ENCODE data around the gene ZNF728.
"Not testable (repeated sequence)": the region's sequence is repeated elsewhere in the genome, so short reads cannot be mapped to it uniquely, and the experiment has no call there.

ZNF728 gene

GRCh38 chr19:23002690-23003422 is at the start of gene ZNF728:
TSS of gene ZNF728 (minus strand) at chr19:23003176. CDS start at chr19:23003030, 146 bp downstream.
- no peak within 1 kb of the TSS for H3K27ac Mint-ChIP-seq
- no peak for DNase-seq
- H3K36me3 Mint-ChIP-seq: peaks cover 6 to 8% of the 10 kb centered on the region in 2 donors
- no peak for ATAC-seq (replicated peaks)
- H3K4me1 Mint-ChIP-seq: no peaks in the 10 kb centered on the region
- peak within 1 kb of the TSS in 1 of 2 donors; percentile 6 for H3K4me3 Mint-ChIP-seq
- H3K27me3 Mint-ChIP-seq: peaks cover 0 to 6% of the 10 kb centered on the region in 2 donors
- H3K9me3 Mint-ChIP-seq: peaks cover 20 to 23% of the 10 kb centered on the region in 2 donors

DNA sequence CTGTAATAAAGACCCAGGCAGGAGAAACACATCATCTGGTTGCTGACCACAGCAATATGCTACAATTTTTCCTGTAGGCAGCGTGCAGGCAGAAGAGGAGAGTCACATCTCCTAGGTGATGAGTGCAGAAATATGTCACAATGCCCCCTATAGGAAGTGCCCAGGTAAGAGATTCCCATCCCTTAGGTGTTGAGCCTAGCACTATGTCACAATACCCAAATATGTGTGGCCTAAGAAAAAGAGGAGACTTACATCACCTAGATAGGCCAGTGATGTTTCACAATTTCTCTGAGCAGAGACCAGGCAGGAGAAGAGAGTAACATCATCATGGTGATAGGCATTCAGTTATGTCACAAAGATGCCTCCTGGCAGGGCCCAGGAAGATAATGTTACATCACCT is 49.4 kb upstream of the ZNF728 start:
- H3K27me3 Mint-ChIP-seq: no peaks in the 10 kb centered on the region
- no peaks in the 10 kb centered on the region for H3K36me3 Mint-ChIP-seq
- DNase-seq: no peak
- H3K9me3 Mint-ChIP-seq: peaks cover 13 to 19% of the 10 kb centered on the region in 2 donors
- H3K4me3 Mint-ChIP-seq: no peak overlapping the region
- no peaks in the 10 kb centered on the region for H3K4me1 Mint-ChIP-seq
- ATAC-seq (replicated peaks): no peak
- no peak overlapping the region for H3K27ac Mint-ChIP-seq

GRCh38 chr19:23049256-23049655 is 46.3 kb upstream of the ZNF728 start:
- no peaks in the 10 kb centered on the region for H3K4me1 Mint-ChIP-seq
- no peak overlapping the region for H3K4me3 Mint-ChIP-seq
- DNase-seq (no peak), ATAC-seq (replicated peaks) (no peak)
- no peak overlapping the region for H3K27ac Mint-ChIP-seq
- H3K27me3 Mint-ChIP-seq: no peaks in the 10 kb centered on the region
- H3K9me3 Mint-ChIP-seq: peaks cover 13 to 14% of the 10 kb centered on the region in 2 donors
- no peaks in the 10 kb centered on the region for H3K36me3 Mint-ChIP-seq

DNA sequence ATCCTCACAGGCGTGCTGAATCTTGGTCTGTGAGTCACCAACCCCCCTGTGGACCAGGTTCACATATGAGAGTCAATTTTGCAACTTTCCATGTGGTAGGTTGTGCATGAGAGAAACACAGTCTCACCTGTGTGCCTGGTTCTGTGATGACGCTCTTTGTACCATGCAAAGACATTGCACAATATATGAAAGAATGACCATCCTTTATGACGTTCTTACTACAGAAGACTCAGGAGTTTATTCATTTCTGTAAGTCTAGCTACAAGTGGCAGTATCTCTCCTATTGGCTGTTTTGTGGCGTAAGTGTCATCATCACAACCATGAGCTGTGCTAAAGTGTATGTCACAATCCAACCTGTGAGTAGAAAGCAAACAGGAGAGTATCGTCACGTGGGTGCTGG is 43.8 kb upstream of the ZNF728 start:
- no peak for DNase-seq
- Mint-ChIP-seq H3K36me3 (no peaks in the 10 kb centered on the region), H3K4me3 (no peak overlapping the region), H3K27me3 (no peaks in the 10 kb centered on the region), H3K27ac (no peak overlapping the region), H3K9me3 (peaks cover 9 to 13% of the 10 kb centered on the region in 2 donors), H3K4me1 (no peaks in the 10 kb centered on the region)
- ATAC-seq (replicated peaks): no peak

GRCh38 chr19:23033721-23034120 is 30.7 kb upstream of the ZNF728 start:
- peaks cover 13% of the 10 kb centered on the region in 2 donors for H3K9me3 Mint-ChIP-seq
- no peaks in the 10 kb centered on the region for H3K36me3 Mint-ChIP-seq
- ATAC-seq (replicated peaks) (no peak), DNase-seq (no peak)
- no peak overlapping the region for H3K27ac Mint-ChIP-seq
- no peaks in the 10 kb centered on the region for H3K27me3 Mint-ChIP-seq
- no peak overlapping the region for H3K4me3 Mint-ChIP-seq
- no peaks in the 10 kb centered on the region for H3K4me1 Mint-ChIP-seq

DNA sequence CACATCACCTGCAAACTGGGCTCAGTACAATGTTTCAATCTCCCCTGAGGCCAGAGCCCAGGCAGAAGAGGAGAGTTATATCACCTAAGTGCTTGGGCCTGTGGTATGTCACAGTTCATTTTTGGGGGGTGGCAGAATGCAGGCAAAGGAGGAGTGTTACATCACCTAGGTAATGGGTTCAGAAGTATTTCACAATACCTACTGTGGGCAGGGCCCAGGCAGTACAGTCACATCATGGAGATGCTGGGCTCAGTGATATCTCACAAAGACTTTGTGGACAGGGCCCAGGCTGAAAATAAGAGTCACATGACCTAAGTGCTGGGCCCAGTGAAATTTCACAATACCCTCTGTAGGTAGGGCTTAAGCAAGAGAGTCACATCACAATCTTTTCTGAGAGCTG is 12.7 kb upstream of the ZNF728 start:
- no peaks in the 10 kb centered on the region for H3K27me3 Mint-ChIP-seq
- no peak overlapping the region for H3K27ac Mint-ChIP-seq
- no peaks in the 10 kb centered on the region for H3K4me1 Mint-ChIP-seq
- H3K4me3 Mint-ChIP-seq: no peak overlapping the region
- no peak for ATAC-seq (replicated peaks)
- DNase-seq: no peak
- peaks cover 0 to 16% of the 10 kb centered on the region in 2 donors for H3K9me3 Mint-ChIP-seq
- no peaks in the 10 kb centered on the region for H3K36me3 Mint-ChIP-seq

DNA sequence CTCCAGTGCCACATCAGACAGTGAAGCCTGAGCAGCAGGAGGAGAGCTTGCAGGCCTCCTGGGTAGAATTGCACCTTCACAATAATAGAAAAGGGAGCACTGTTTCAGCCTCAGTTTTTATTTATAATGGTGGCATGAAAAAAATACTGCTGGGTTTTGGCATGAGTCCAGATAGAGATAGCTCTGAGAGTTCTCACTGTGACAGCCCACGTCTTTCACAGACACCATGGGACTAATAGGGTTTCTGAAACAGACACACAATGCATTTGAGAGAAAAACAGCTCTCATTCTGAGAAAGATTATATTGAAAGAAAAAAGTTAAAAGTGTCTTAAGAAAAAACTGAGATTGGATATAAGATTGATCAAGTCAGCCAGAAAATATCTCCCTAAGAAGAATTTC is 8.0 kb downstream of the ZNF728 start:
- not testable (repeated sequence) for H3K36me3 Mint-ChIP-seq; H3K27me3 Mint-ChIP-seq; DNase-seq; H3K27ac Mint-ChIP-seq; ATAC-seq (replicated peaks); H3K4me1 Mint-ChIP-seq; H3K9me3 Mint-ChIP-seq; H3K4me3 Mint-ChIP-seq

DNA sequence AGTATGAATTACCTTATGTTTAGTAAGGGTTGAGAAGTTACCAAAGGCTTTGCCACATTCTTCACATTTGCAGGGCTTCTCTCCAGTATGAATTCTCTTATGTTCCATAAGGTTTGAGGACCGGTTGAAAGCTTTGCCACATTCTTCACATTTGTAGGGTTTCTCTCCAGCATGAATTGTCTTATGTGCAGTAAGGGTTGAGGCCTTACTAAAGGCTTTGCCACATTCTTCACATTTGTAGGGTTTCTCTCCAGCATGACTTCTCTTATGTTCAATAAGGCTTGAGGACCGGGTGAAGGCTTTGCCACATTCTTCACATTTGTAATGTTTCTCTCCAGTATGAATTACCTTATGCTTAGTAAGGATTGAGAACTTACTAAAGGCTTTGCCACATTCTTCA is 26.7 kb downstream of the ZNF728 start:
- DNase-seq: no peak
- Mint-ChIP-seq H3K9me3 (peaks cover 41% of the 10 kb centered on the region in 2 donors), H3K4me3 (no peak overlapping the region), H3K4me1 (no peaks in the 10 kb centered on the region), H3K27ac (no peak overlapping the region), H3K27me3 (no peaks in the 10 kb centered on the region), H3K36me3 (peaks cover 2 to 3% of the 10 kb centered on the region in 2 donors)
- no peak for ATAC-seq (replicated peaks)

DNA sequence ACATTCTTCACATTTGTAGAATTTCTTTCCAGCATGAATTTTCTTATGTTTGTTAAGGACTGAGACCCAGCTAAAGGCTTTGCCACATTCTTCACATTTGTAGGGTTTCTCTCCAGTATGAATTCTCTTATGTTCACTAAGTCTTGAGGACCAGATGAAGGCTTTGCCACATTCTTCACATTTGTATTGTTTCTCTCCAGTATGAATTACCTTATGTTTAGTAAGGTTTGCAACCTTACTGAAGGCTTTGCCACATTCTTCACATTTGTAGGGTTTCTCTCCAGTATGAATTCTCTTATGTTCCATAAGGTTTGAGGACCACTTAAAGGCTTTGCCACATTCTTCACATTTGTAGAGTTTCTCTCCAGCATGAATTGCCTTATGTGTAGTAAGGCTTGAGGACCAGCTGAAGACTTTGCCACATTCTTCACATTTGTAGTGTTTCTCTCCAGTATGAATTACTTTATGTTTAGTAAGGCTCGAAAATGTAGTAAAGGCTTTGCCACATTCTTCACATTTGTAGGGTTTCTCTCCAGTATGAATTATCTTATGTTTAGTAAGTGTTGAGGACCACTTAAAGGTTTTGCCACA is 27.3 kb downstream of the ZNF728 start:
- H3K4me1 Mint-ChIP-seq; H3K27me3 Mint-ChIP-seq; H3K4me3 Mint-ChIP-seq; DNase-seq; ATAC-seq (replicated peaks); H3K36me3 Mint-ChIP-seq; H3K27ac Mint-ChIP-seq: not testable (repeated sequence)
- peaks cover 38 to 40% of the 10 kb centered on the region in 2 donors for H3K9me3 Mint-ChIP-seq

DNA sequence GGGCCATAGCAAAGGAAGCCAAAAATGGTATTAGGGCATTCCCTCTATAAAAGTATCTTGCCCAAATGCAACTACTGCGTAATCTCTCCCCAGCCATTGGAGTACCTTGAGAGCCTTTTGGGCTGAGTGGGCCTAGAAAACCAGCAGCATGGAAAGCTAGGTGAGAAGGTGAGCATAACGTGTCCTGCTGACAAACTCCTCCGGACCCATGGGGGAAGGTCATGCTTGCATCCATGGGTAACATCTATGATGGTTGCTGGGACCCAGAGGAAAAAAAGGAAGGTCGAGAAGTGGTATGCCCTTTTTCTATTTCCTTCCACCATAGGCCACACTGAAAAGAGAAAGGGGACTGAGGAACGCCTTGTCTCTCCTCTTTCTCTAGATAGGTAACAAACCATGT is 57.4 kb downstream of the ZNF728 start:
- DNase-seq: no peak
- ATAC-seq (replicated peaks): no peak
- Mint-ChIP-seq H3K27ac (no peak overlapping the region), H3K9me3 (peaks cover 22 to 25% of the 10 kb centered on the region in 2 donors), H3K36me3 (peaks cover 2 to 6% of the 10 kb centered on the region in 2 donors), H3K4me3 (no peak overlapping the region), H3K27me3 (no peaks in the 10 kb centered on the region), H3K4me1 (no peaks in the 10 kb centered on the region)

GRCh38 chr19:22935151-22935550 is 67.8 kb downstream of the ZNF728 start:
- no peak for ATAC-seq (replicated peaks)
- no peaks in the 10 kb centered on the region for H3K36me3 Mint-ChIP-seq
- H3K27me3 Mint-ChIP-seq: no peaks in the 10 kb centered on the region

GRCh38 chr19:22927576-22927975 is 75.4 kb downstream of the ZNF728 start:
- H3K4me3 Mint-ChIP-seq; ATAC-seq (replicated peaks); H3K36me3 Mint-ChIP-seq: not testable (repeated sequence)

More at GRCh38 chr19:22935151-22935550, 67.8 kb downstream of the ZNF728 start:
- Mint-ChIP-seq H3K9me3 (peaks cover 0 to 8% of the 10 kb centered on the region in 2 donors), H3K4me3 (no peak overlapping the region), H3K27ac (no peak overlapping the region), H3K4me1 (no peaks in the 10 kb centered on the region)
- DNase-seq: no peak

DNA sequence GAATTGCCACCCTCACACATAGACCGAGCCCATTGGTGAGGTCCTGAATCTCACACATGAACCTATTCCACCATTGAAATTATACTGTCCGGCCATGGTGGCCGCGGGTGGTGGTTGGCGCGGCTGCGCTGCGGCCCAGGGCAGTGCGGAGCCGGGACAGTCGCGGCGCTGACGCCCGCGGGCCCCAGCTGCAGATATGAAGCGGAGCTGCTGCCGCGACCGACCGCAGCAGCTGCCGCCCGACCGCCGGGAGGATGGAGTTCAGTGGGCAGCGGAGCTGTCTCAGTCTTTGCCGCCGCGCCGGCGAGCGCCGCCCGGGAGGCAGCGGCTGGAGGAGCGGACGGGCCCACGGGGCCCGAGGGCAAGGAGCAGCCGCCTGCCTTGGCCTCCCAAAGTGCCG is 77.8 kb downstream of the ZNF728 start:
- not testable (repeated sequence) for DNase-seq; H3K4me3 Mint-ChIP-seq; H3K36me3 Mint-ChIP-seq; H3K27ac Mint-ChIP-seq; ATAC-seq (replicated peaks); H3K4me1 Mint-ChIP-seq; H3K27me3 Mint-ChIP-seq
- H3K9me3 Mint-ChIP-seq: peaks cover 5 to 11% of the 10 kb centered on the region in 2 donors

More at GRCh38 chr19:22927576-22927975, 75.4 kb downstream of the ZNF728 start:
- H3K4me1 Mint-ChIP-seq, H3K27ac Mint-ChIP-seq, H3K9me3 Mint-ChIP-seq, H3K27me3 Mint-ChIP-seq, DNase-seq: not testable (repeated sequence)
